HG03571 (cell line): ENCODE measurements around the gene FOXE3.

Source experiments
- ATAC-seq: cut with Tn5 transposase; IDR thresholded peaks from one replicate; pipeline ENCODE4 v1.9.1; 2021; ENCODE audit not compliant: unreplicated experiment

FOXE3 gene

GRCh38 chr1:47403321-47403910 lies 12.7 kb upstream of the FOXE3 start:
- ATAC-seq: no peak

- no peak for ATAC-seq
Observed at GRCh38 chr1:47405697-47406096, 10.4 kb upstream of the FOXE3 start.

DNA sequence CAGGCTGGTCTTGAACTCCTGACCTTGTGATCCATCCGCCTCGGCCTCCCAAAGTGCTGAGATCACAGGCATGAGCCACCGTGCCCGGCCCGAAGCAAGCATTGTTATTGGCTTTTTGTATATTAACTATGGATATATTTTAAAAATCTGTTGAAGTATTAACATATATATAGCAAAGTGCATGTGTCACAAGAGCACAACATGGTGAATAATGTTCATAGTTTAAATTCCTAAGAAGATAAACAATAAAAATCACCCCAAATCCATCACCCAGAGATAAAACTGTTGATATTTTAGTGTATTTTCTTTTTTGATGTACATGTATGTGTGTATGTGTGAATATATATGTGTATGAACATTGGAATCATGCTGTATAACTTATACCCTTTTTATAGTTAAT lies 9.1 kb upstream of the FOXE3 start:
- no peak for ATAC-seq

DNA sequence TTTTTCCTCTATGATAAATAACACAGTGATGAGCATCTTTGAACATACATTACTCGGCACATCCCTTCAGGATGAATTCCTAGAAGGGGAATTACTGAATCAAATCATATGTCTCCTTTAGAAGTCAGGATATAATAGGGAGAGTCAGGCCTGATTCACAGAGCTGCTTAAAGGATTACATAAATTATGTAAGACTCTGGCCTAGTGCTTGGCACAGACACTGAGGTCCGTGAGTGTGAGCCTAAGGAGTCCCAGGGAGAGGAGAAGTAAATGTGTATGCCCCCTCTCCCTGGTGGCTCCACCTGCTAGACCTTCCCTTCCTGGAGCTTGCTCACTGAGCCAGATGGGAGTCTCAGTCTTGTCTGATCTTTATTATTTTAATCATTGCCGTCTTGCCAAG lies 8.6 kb upstream of the FOXE3 start:
- ATAC-seq: no peak

GRCh38 chr1:47409311-47410067 lies 6.6 kb upstream of the FOXE3 start:
- ATAC-seq: no peak

DNA sequence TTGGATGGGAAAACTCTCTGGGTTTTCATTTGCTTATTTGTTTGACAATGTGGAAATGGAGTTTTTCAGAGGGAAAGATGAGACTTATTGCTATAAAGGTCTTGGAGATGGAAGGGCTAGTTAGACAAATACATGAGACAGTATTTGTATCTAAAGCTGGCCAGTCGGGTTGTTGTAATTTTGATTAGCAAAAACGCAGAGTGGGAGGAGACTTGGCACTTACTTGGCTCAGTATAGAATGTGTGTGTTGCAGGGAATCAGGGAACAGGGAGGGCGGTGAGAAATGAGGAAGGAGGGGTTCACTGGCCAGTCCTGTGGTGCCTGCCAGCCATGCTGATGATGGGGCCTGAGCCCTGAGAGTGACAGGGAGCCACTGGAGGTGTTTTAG lies 6.0 kb upstream of the FOXE3 start:
- ATAC-seq: no peak

DNA sequence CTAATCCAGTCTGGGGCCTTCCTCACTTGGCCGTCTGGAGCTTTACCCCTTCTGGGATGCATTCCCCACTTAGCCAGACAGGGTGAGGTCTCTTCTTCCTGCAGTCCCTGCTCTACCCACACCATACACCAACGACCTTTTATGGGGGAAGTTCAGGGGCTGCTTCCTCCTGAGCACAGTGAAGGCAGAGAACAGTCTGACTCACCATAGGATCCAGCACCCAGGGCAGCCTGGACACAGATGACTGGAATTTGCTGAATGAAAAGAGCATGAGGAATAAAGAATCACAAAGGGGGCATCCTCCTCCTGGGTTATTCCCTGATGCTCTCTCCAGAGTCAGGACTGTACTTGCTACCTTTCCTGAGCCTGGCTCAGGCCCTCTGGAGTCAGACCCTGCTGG lies 4.6 kb upstream of the FOXE3 start:
- ATAC-seq: no peak

- no peak for ATAC-seq
Observed at GRCh38 chr1:47412437-47412836, 3.6 kb upstream of the FOXE3 start.

DNA sequence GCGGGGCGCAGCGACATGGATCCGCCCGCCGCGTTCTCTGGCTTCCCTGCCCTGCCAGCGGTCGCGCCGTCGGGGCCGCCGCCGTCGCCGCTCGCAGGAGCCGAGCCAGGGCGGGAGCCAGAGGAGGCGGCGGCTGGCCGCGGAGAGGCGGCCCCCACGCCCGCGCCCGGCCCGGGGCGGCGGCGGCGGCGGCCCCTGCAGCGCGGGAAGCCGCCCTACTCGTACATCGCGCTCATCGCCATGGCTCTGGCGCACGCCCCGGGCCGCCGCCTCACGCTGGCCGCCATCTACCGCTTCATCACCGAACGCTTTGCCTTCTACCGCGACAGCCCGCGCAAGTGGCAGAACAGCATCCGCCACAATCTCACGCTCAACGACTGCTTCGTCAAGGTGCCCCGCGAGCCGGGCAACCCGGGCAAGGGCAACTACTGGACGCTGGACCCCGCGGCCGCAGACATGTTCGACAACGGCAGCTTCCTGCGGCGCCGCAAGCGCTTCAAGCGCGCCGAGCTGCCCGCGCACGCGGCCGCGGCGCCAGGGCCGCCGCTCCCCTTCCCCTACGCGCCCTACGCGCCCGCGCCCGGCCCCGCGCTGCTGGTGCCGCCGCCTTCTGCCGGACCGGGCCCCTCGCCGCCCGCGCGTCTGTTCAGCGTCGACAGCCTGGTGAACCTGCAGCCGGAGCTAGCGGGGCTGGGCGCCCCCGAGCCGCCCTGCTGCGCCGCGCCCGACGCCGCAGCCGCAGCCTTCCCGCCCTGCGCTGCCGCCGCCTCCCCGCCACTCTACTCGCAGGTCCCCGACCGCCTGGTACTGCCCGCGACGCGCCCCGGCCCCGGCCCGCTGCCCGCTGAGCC lies 459 bp downstream of the FOXE3 start:
- no peak for ATAC-seq

GRCh38 chr1:47417170-47418044 lies 1.3 kb downstream of the FOXE3 start:
- no peak for ATAC-seq

- no peak for ATAC-seq
Observed at GRCh38 chr1:47418122-47418521, 2.0 kb downstream of the FOXE3 start.

GRCh38 chr1:47418681-47419325 lies 2.7 kb downstream of the FOXE3 start:
- no peak for ATAC-seq

GRCh38 chr1:47420547-47420946 lies 4.5 kb downstream of the FOXE3 start:
- no peak for ATAC-seq

DNA sequence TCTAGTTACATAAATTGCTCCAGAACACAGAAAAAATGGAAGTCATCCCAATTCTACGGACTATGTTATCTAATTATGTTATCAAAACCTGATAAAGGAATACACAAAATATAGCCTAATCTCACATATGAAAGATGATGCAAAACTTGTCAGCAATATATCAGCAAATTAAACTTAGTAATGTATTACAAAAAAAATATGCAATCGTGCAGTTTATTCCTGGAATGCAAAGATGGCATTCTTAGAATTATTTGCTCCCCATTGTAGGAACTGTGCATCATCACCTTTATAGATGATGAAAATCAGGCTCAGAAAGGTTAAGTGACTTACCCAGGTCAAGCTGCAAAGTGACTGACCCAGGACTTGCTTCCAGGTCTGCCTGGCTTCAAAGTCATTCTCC lies 7.8 kb downstream of the FOXE3 start:
- ATAC-seq: no peak

GRCh38 chr1:47424336-47424982 lies 8.4 kb downstream of the FOXE3 start:
- ATAC-seq: no peak

DNA sequence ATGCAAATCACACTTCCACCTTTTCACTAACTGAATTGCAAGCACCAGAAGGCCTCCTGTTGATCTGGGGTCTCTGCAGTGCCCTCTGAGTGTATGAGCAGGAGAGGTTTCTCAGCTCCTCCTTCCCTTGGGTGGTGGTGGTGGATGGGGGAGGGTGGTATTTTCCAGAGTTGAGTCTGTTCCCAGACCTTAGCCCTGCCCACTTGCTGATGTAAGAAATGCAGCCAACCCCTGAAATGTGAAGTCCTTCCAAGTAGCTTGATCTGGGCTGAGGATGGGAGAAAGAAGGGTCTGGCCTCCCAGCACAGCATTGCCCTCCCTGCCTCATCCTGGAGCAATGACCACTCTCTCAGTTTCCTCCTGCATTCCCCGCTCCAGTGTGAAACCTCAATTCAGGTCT lies 15.4 kb downstream of the FOXE3 start:
- ATAC-seq: no peak

DNA sequence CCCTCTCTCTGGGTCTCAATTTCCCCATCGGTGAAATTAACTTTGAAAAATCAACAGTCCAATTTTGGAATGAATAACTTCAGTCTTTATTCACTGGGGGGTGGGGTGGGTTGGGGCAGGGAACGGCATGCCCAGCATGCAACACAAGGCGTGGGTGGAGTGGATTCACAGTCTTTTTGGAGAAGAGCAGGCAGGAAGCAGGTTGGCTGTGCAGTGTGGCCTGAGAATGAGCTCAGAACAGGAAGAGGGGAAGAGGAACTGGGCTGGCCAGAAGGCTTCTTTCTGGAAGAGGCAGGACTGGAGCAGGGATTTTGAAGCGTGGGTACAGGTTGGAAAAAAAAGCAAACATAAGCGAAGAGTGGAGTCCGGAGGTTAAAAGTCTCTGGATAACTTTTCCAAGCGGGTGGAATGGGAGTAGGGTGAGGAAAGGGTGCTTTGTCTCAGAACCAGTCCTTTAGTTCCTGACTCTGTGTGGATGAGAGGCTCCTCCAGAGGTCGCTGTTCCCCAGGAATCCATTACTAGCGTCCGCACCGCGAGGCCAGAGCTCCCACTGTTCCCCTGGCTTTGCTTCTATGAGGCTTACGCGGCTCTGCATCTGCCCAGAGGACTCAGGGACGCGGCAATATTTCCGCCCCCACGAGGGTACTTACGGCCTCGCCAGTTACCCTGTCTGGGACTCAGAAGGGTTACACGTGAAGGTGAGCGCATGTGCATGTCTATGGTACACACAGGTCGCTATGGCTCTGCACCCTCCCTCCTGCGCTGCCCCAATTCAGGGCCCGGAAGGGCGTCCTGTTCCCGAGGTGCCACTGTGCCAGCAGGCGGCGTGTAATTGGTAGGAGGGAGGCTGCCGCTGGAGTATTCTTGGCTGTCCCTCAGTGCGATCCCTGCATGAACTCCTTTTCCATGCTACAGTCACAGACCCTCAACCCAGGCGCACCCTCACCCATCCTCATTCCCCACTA lies 16.3 kb downstream of the FOXE3 start:
- peak; percentile 35 for ATAC-seq

DNA sequence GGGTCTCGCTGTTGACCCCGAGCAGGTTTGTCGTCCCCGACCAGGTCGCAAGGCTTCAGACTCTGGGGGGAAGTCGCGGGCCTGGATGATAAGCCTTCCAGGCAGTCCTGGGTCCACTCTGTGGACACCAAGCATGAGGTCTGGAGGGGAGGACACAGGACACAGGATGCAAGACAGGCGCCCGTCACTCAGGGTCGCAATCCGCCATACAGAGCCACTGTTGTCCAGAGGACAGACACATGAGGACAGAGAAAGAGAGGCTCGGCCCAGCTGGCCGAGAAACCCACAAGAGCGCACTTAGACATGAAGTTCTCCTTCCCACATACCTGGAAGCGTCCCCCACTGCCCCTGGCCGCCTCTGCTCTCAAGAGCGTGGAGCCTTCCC lies 16.9 kb downstream of the FOXE3 start:
- ATAC-seq: no peak

DNA sequence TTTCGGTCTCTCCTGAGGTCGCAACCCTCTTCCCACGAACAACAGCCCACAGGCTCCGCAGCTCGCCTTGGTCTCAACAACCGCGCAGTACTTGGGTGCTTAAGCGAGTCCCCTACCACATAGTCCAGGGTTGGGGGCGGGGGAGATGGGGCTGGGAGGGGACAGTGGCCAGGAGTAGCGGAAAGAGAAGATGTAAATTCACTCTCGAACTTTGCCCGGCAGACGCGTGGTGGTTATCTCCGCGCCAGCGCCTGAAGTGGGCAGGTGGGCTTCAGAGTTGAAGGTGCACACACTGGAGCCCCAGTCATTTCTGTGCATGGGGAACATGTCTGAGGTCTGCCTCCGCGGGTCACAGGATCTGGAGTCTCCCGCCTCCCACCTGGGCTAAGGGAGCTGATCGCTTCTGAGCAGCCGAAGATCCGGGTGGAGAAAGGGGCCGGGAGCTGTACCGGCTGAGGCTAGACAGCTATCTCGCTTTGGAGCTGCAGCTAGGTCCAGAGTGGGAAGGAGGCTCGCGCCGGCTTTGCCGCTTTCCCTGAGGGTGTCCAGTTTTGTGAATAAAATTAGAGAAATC lies 17.5 kb downstream of the FOXE3 start:
- no peak for ATAC-seq
